Stimulated activated CD4-positive, alpha-beta T cell treated with anti-CD3 and anti-CD28 coated beads, Interleukin-1b, Interleukin-23, amount 100 ng/mL, for 1 hour (primary cell): Measurements from ENCODE around the gene SPDYE8.
"Not testable (repeated sequence)": the region's sequence is repeated elsewhere in the genome, so short reads cannot be mapped to it uniquely, and the experiment has no call there.

Experiments used
- DNase-seq, 2 donors: peaks; one replicate each; pipeline ENCODE4 v3.0.0-alpha.2; 2020; ENCODE audit warnings: low read depth in 2 of 2

Gene SPDYE8, protein sequence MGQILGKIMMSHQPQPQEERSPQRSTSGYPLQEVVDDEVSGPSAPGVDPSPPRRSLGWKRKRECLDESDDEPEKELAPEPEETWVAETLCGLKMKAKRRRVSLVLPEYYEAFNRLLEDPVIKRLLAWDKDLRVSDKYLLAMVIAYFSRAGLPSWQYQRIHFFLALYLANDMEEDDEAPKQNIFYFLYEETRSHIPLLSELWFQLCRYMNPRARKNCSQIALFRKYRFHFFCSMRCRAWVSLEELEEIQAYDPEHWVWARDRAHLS

DNA sequence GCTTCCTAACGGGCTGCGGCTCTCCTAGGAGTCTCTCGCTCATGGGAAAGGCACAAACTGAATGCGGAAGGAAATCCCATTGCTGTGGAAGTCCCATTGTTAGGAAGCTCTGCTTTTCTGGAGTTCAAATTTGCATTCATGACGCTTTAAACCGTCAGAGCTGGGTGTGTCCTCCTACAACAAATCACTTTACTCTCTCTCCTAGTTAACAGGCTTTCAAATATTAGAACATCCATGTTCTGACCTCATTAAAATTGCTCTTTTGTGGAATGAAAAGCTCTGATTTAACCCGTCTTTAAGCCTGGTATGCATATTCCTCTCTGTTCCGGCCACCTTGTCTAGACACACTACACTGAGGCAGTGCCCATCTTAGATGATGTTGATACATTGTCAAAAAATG is at the start of gene SPDYE8:
Gene SPDYE8, minus strand, starts transcription at position 101 of the 400 bp plus-strand sequence. CDS start 1,800 bp downstream, outside the sequence.
- DNase-seq = not testable (repeated sequence)

DNA sequence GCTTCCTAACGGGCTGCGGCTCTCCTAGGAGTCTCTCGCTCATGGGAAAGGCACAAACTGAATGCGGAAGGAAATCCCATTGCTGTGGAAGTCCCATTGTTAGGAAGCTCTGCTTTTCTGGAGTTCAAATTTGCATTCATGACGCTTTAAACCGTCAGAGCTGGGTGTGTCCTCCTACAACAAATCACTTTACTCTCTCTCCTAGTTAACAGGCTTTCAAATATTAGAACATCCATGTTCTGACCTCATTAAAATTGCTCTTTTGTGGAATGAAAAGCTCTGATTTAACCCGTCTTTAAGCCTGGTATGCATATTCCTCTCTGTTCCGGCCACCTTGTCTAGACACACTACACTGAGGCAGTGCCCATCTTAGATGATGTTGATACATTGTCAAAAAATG is 28.2 kb upstream of the SPDYE8 start, which contains the start of gene SPDYE11:
Gene SPDYE11, minus strand, starts transcription at position 101 of the 400 bp plus-strand sequence. CDS start 1,800 bp downstream, outside the sequence.
- DNase-seq = not testable (repeated sequence)

- DNase-seq = not testable (repeated sequence)
Observed at GRCh38 chr7:73006491-73006890, 23.1 kb downstream of the SPDYE8 start.

DNA sequence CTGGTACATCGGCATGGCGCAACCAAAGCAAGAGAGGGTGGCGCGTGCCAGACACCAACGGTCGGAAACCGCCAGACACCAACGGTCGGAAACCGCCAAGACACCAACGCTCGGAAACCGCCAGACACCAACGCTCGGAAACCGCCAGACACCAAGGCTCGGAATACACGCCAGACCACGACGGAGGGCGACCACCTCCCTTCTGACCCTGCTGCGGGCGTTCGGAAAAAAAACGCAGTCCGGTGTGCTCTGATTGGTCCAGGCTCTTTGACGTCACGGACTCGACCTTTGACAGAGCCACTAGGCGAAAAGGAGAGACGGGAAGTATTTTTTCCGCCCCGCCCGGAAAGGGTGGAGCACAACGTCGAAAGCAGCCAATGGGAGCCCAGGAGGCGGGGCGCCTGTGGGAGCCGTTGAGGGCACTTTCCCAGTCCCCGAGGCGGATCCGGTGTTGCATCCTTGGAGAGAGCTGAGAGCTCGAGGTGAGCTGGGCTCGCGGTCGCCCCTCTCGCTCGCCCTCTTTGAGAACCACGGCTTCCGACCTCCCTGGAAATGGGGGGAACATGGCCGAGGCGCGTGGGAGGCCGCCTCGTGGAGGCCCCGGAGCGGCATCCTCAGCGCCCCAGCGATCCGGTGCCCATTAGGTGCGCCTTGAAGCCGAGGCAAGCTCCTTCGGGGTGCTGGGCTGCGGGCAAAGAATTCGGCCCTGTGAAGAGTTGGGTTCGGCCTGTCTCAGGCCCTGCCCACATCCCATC is 23.7 kb downstream of the SPDYE8 start:
- peak; percentile 56 to 68 for DNase-seq

DNA sequence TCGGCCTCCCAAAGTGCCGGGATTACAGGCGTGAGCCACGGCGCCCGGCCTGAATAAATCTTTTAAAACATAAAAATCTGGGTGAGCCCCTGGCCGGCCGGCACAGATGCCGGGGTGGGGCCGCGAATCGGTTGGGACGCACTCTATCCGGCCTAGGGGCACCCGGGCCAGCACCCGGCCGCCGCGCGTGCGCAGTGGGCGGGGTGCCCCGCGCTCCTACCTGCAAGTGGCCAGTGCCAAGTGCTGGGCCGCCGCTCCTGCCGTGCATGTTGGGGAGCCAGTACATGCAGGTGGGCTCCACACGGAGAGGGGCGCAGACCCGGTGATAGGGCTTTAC is 24.2 kb downstream of the SPDYE8 start:
- peak; percentile 50 to 56 for DNase-seq

- DNase-seq = not testable (repeated sequence)
Observed at GRCh38 chr7:72997887-72998468, 31.6 kb downstream of the SPDYE8 start.

DNA sequence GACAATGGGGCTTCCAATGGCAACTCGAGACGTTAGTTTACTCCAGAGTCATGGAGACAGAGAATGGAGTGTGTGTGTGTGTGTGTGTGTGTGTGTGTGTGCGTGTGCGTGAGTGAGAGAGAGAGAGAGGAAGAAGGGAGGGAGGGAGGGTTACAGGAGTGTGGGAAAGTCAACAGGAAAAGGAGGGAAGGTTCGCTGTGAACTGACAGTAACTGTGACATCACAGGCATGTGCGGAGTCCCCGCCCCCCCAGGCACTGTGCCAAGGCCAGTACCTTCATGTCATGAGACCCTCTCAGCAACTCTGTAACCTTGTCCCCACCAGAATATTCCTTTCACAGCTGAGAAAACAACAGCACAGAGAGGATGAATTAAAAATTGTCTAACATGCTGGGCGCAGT is 32.1 kb downstream of the SPDYE8 start:
- not testable (repeated sequence) for DNase-seq

DNA sequence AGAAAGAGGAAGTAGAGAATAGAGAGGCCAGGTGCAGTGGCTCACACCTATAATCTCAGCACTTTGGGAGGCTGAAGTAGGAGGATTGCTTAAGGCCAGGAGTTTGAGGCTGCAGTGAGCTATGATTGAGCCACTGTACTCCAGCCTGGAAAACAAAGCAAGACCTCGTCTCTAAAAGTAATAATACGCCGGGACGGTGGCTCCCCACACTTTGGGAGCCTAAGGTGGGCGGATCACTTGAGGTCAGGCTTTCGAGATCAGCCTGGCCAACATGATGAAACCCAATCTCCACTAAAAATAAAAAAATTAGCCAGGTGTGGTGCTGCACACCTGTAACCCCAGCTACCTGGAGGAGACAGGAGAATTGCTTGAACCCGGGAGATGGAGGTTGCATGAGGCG is 34.1 kb downstream of the SPDYE8 start:
- DNase-seq = not testable (repeated sequence)

DNA sequence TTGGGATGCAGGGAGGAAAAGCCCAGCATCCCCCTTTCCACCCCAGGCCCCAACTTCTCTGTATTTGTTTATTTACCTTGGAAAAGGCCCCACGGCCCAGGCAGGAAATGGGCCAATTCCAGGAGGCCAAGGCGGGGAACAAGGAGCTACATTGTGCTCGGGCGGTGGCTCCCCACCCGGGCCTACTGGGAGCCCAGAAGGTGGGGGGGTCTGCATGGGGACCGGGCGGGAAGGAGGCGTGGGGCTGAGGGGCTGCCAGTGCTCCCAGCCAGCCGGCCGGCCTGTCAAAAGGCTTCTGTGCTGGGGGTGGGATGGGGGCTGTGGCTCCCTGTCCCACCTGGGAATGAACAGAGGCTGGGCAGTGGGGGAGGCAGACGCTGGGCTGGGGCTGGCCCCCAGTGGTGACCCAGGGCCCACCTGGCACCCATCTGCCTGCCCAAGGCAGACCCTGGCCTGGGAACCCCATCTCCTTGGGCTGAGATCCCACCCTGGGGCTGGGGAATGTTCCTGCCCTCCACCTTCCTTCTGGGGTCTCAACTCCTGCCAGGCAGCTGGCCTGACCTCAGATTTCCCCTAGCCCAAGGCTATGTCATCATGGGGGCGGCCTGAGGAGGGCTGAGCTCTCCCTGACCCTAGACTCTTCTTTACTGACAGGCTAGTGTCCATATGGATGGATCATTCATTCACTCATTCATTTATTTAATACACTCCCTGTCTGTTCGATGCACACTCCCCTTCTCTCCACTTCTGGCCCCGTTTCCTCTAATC is 39.2 kb downstream of the SPDYE8 start:
- DNase-seq = not testable (repeated sequence)

DNA sequence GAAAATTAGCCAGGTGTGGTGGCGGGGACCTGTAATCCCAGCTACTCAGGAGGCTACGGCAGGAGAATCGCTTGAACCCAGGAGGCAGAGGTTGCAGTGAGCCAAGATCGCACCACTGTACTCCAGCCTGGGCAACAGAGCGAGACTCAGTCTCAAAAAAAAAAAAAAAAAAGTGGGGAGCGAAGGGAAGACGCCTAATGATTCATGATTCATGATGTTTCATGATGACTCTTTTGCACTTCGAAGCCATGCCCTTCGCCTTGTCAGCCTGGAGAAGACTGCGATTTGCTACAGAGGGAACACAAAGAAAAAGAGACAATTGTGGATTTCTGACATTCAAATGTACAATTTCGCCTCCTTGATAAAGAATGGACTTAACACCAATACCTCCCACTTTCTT is 47.5 kb downstream of the SPDYE8 start:
- not testable (repeated sequence) for DNase-seq

DNA sequence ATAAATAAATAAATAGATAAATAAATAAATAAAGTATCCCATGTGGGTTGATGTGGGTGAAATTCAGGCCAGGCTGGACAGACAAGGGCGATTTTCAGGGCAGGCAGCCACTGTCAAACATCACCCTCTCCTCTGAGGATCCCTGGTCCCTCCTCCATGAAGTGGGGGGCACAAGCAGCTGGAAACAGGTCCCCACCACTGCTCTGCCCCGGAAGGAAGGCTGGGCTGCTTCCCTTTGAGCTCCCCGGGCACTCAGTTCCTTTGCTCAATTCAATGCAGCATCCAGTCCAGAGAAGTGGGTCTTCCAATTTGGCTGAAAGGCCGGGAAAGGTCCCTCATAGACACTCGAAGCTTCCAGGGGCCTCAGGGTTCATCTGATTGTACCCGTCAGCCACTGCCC is 49.2 kb downstream of the SPDYE8 start:
- not testable (repeated sequence) for DNase-seq

- not testable (repeated sequence) for DNase-seq
Observed at GRCh38 chr7:72976434-72976833, 53.1 kb downstream of the SPDYE8 start.

- not testable (repeated sequence) for DNase-seq
Observed at GRCh38 chr7:72975656-72976286, 53.8 kb downstream of the SPDYE8 start.

DNA sequence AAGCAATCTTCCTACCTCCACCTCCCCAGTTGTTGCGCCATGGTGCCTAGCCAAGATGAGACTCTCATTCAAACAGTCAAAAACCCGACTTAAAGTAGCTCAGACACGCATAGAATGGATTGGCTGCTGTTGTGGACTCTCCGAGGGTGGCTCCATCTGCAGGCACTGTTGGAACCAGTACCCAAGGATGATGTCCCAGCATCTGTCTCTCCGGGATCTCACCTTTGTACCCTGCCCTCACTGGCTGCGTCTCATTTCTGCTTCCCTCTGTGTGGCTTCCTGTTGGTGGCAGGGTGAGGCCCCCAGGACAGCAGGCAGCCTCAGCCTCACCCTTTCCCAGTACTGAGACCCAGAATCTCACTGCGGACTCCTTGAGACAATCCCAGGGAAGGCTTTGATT is 54.8 kb downstream of the SPDYE8 start:
- not testable (repeated sequence) for DNase-seq

- DNase-seq = not testable (repeated sequence)
Observed at GRCh38 chr7:72971505-72971904, 58.1 kb downstream of the SPDYE8 start.
